ENCODE data around the gene HECTD4.
"Not testable (repeated sequence)": the region's sequence is repeated elsewhere in the genome, so short reads cannot be mapped to it uniquely, and the experiment has no call there.

The HECTD4 gene

GRCh38 chr12:112419297-112420133, 37.3 kb upstream of the HECTD4 start:
- no peaks in the 10 kb centered on the region for H3K27me3 ChIP-seq (ENCODE audit: insufficient read depth, low read length, poor library complexity, severe bottlenecking)
- no peaks in the 10 kb centered on the region for H3K36me3 ChIP-seq (ENCODE audit: insufficient read depth, low read length)
- peak overlapping the region; percentile 94 for H3K4me3 ChIP-seq (ENCODE audit: low read length, poor library complexity, severe bottlenecking)
- H3K79me2 ChIP-seq (ENCODE audit: insufficient read depth, low read length) = peaks cover 61% of the 10 kb centered on the region
- TF ChIP-seq EZH2phosphoT487 (IDR thresholded peaks at IDR 0.05; ENCODE audit: borderline replicate concordance) (no peak), CTCF (conservative IDR thresholded peaks at IDR 0.05; ENCODE audit: low read length) (no peak; the same call in 1 of the 2 replicates)
- peak overlapping the region; percentile 87 for H3K9ac ChIP-seq (ENCODE audit: low read depth, low read length, poor library complexity, severe bottlenecking)
- H3K9me3 ChIP-seq (ENCODE audit: insufficient read depth, low read depth, low read length) = no peaks in the 10 kb centered on the region
- no peaks in the 10 kb centered on the region for H3K9me2 ChIP-seq (replicated peaks; ENCODE audit: low read depth, low read length)
- peak overlapping the region; percentile 91 for H2AFZ ChIP-seq (ENCODE audit: low read length)
- peaks cover 47% of the 10 kb centered on the region for H4K20me1 ChIP-seq (ENCODE audit: insufficient read depth, low read length, poor library complexity, severe bottlenecking)
- H3K4me2 ChIP-seq (ENCODE audit: low read depth, low read length, poor library complexity, severe bottlenecking) = peak overlapping the region; percentile 91
- H3K4me1 ChIP-seq (ENCODE audit: insufficient read depth, low read length, poor library complexity, severe bottlenecking) = peaks cover 41% of the 10 kb centered on the region
- no peaks in the 10 kb centered on the region for H3F3A ChIP-seq (ENCODE audit: low read depth)

- peak within 1 kb of the TSS; percentile 94 for H3K4me3 ChIP-seq (ENCODE audit: low read length, poor library complexity, severe bottlenecking)
- peak within 1 kb of the TSS; percentile 87 for H3K9ac ChIP-seq (ENCODE audit: low read depth, low read length, poor library complexity, severe bottlenecking)
- peaks cover 53% of the 10 kb centered on the region for H3K79me2 ChIP-seq (ENCODE audit: insufficient read depth, low read length)
- no peak for TF ChIP-seq EZH2phosphoT487 (IDR thresholded peaks at IDR 0.05; ENCODE audit: borderline replicate concordance)
- peak; percentile 57 for TF ChIP-seq CTCF (conservative IDR thresholded peaks at IDR 0.05; ENCODE audit: low read length)
- H3K4me2 ChIP-seq (ENCODE audit: low read depth, low read length, poor library complexity, severe bottlenecking) = peak within 1 kb of the TSS; percentile 99
- peaks cover 41% of the 10 kb centered on the region for H4K20me1 ChIP-seq (ENCODE audit: insufficient read depth, low read length, poor library complexity, severe bottlenecking)
- H2AFZ ChIP-seq (ENCODE audit: low read length) = peak within 1 kb of the TSS; percentile 91
- no peaks in the 10 kb centered on the region for H3K9me2 ChIP-seq (replicated peaks; ENCODE audit: low read depth, low read length)
- H3K27me3 ChIP-seq (ENCODE audit: insufficient read depth, low read length, poor library complexity, severe bottlenecking) = no peaks in the 10 kb centered on the region
- no peaks in the 10 kb centered on the region for H3F3A ChIP-seq (ENCODE audit: low read depth)
- no peaks in the 10 kb centered on the region for H3K9me3 ChIP-seq (ENCODE audit: insufficient read depth, low read depth, low read length)
- H3K36me3 ChIP-seq (ENCODE audit: insufficient read depth, low read length) = no peaks in the 10 kb centered on the region
- H3K4me1 ChIP-seq (ENCODE audit: insufficient read depth, low read length, poor library complexity, severe bottlenecking) = peaks cover 34% of the 10 kb centered on the region
These were observed 36.5 kb upstream of the HECTD4 start, which contains the start of gene PTPN11 for GRCh38 chr12:112418608-112419296. PTPN11 (plus strand) TSS chr12:112418947; CDS start chr12:112419112, 165 bp downstream.

GRCh38 chr12:112418273-112418607, 36.0 kb upstream of the HECTD4 start:
- Histone ChIP-seq H2AFZ (ENCODE audit: low read length) (peak overlapping the region; percentile 91), H3K4me3 (ENCODE audit: low read length, poor library complexity, severe bottlenecking) (peak overlapping the region; percentile 94), H3K4me1 (ENCODE audit: insufficient read depth, low read length, poor library complexity, severe bottlenecking) (peaks cover 34% of the 10 kb centered on the region), H4K20me1 (ENCODE audit: insufficient read depth, low read length, poor library complexity, severe bottlenecking) (peaks cover 37% of the 10 kb centered on the region), H3K36me3 (ENCODE audit: insufficient read depth, low read length) (no peaks in the 10 kb centered on the region), H3K9me2 (replicated peaks; ENCODE audit: low read depth, low read length) (no peaks in the 10 kb centered on the region), H3K9ac (ENCODE audit: low read depth, low read length, poor library complexity, severe bottlenecking) (peak overlapping the region; percentile 87), H3K4me2 (ENCODE audit: low read depth, low read length, poor library complexity, severe bottlenecking) (peak overlapping the region; percentile 99), H3K9me3 (ENCODE audit: insufficient read depth, low read depth, low read length) (no peaks in the 10 kb centered on the region), H3K27me3 (ENCODE audit: insufficient read depth, low read length, poor library complexity, severe bottlenecking) (no peaks in the 10 kb centered on the region), H3F3A (ENCODE audit: low read depth) (no peaks in the 10 kb centered on the region), H3K79me2 (ENCODE audit: insufficient read depth, low read length) (peaks cover 48% of the 10 kb centered on the region)
- TF ChIP-seq EZH2phosphoT487 (IDR thresholded peaks at IDR 0.05; ENCODE audit: borderline replicate concordance) (no peak), CTCF (conservative IDR thresholded peaks at IDR 0.05; ENCODE audit: low read length) (no peak)

- H3K4me2 ChIP-seq (ENCODE audit: low read depth, low read length, poor library complexity, severe bottlenecking); H3K9ac ChIP-seq (ENCODE audit: low read depth, low read length, poor library complexity, severe bottlenecking); H3K36me3 ChIP-seq (ENCODE audit: insufficient read depth, low read length); H3K4me3 ChIP-seq (ENCODE audit: low read length, poor library complexity, severe bottlenecking); H3K27me3 ChIP-seq (ENCODE audit: insufficient read depth, low read length, poor library complexity, severe bottlenecking); H3K9me2 ChIP-seq (replicated peaks; ENCODE audit: low read depth, low read length); H2AFZ ChIP-seq (ENCODE audit: low read length); H3K4me1 ChIP-seq (ENCODE audit: insufficient read depth, low read length, poor library complexity, severe bottlenecking); H3K9me3 ChIP-seq (ENCODE audit: insufficient read depth, low read depth, low read length); H3F3A ChIP-seq (ENCODE audit: low read depth): not testable (repeated sequence)
- Histone ChIP-seq H3K79me2 (ENCODE audit: insufficient read depth, low read length) (peaks cover 20% of the 10 kb centered on the region), H4K20me1 (ENCODE audit: insufficient read depth, low read length, poor library complexity, severe bottlenecking) (peaks cover 11% of the 10 kb centered on the region)
These were observed 33.2 kb upstream of the HECTD4 start for GRCh38 chr12:112415457-112415856.

All from Loucy (cell line).